ENCODE results near the gene CHST15.

DNA sequence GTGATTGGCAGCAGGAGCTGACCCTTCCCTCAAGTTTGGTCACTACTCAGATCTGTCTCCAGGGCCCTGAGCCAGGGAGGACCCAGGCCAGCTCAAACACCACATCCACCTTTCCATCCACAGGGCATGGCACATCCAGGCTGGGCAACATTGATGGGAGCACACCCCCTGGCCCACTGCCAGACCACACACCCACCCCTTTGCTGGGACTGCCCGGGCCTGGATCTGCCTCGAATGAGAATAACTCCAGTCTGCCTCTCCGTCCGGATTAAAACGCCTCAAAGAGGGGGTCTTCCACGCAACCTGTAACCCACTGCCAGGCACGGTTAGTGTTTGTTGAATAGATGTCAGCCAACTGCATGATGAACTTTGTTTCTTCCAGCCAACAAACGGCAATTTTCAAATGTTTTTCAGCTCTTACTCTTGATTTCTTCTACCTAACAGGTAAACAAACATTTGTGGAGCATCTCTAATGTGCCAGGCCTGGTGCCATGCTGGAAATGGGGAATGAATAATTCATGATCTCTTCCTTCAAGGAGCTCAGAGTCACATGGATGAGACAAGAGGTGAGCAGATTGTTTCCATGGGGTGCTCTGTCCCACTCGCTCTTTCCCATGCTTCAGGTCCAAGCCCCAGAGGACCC lies 41.0 kb upstream of the CHST15 start:
- TF ChIP-seq CTCF (conservative IDR thresholded peaks at IDR 0.05; ENCODE audit: low read length) (no peak), EZH2phosphoT487 (IDR thresholded peaks at IDR 0.05; ENCODE audit: borderline replicate concordance, low read depth, low read length) (no peak)
